ENCODE results near the gene UBE2E2.

- TF ChIP-seq CTCF (IDR thresholded peaks at IDR 0.05; ENCODE audit: borderline replicate concordance, extremely low read depth, low read length, poor library complexity, severe bottlenecking) (no peak), EZH2 (IDR thresholded peaks at IDR 0.05; ENCODE audit: borderline replicate concordance, low read depth, low read length, severe bottlenecking) (no peak)
Measured at GRCh38 chr3:23418026-23418425, 214.9 kb downstream of the UBE2E2 start.
